Esophagus squamous epithelium (tissue), 5 donors: ENCODE measurements around the gene ELOVL6. TPM values are rescaled to one million over a fixed set of nuclear protein-coding genes. Genes with fewer than 3 reads are reported as not detected.

Source experiments
- DNase-seq: peaks from one replicate; lab custom pipeline; 2025; lab: John Stamatoyannopoulos, UW
- H3K27ac ChIP-seq, 4 donors: fragments of 200-600 bp; sonication (generic); one replicate each; pipeline ENCODE4 v1.5.1; 2016 to 2019; ENCODE audit warnings: mild to moderate bottlenecking in 1 of 4
- H3K27me3 ChIP-seq, 4 donors: fragments of 200-600 bp; sonication (generic); 1 replicate in 3 of 4; 2 replicates in 1 of 4; pipeline versions ENCODE4 v1.5.1 to v1.6.0; 2017 to 2021; ENCODE audit warnings: antibody characterized with exemption in 1 of 4
- H3K36me3 ChIP-seq, 3 donors: fragments of 200-600 bp; sonication (generic); one replicate each; pipeline ENCODE4 v1.5.1; 2016 to 2019
- H3K4me1 ChIP-seq, 3 donors: fragments of 200-600 bp; sonication (generic); one replicate each; pipeline ENCODE4 v1.5.1; 2017 to 2019
- H3K4me3 ChIP-seq, 4 donors: fragments of 200-600 bp; sonication (generic); 1 replicate in 3 of 4; 2 replicates in 1 of 4; pipeline ENCODE4 v1.5.1; 2016 to 2019; ENCODE audit warnings: mild to moderate bottlenecking in 2 of 4, moderate library complexity in 1 of 4
- H3K9me3 ChIP-seq, 3 donors: fragments of 200-600 bp; sonication (generic); one replicate each; pipeline ENCODE4 v1.5.1; 2016 to 2019
- CTCF ChIP-seq, 6 experiments: fragments of 450-650 bp in 4 of 6; fragments of 200-600 bp in 2 of 6; sonication (generic) in 2 of 6; IDR thresholded peaks; one replicate each; pipeline ENCODE4 v1.5.1; 2016 to 2019; ENCODE audit warnings: antibody characterized with exemption in 6 of 6, mild to moderate bottlenecking in 4 of 6, moderate library complexity in 4 of 6
- POLR2A ChIP-seq, 4 donors: fragments of 450-650 bp; IDR thresholded peaks; one replicate each; pipeline ENCODE4 v1.6.1; 2017; ENCODE audit warnings: antibody characterized with exemption in 4 of 4, mild to moderate bottlenecking in 4 of 4, moderate library complexity in 3 of 4
- WGBS, 2 donors: methylation state at CpG; one replicate each; pipeline ENCODE4 v1.1.5; 2018; 5-methylcytosine and 5-hydroxymethylcytosine counted together
- intact Hi-C: fragments of 100-400 bp; cut with DNase I; formaldehyde crosslinking; loops from one replicate; pipeline ENCODE4 v1.15.0; 2022
- total RNA-seq, 4 donors: library from RNA; depleted of rRNA; stranded (reverse); fragments of >200 nt; gene quantifications; one replicate each; pipeline ENCODE4 v1.1.0, GENCODE V29; 2016
- donor health status: DM: yes; HTN: yes; CAD: no.

The ELOVL6 gene
- total RNA-seq, 4 donors from 2014 or later = 13.0 to 39.5 (median 19.4) TPM

GRCh38 chr4:110216129-110216528 is 17.7 kb upstream of the ELOVL6 start:
- TF ChIP-seq CTCF (IDR thresholded peaks at IDR 0.05) (no peak), POLR2A (IDR thresholded peaks at IDR 0.05) (no peak)
- intact Hi-C loops = loop anchor here (10.0 kb wide), 1 partner anchor 161 kb away; no protein-coding TSS in a partner anchor

GRCh38 chr4:110211770-110212061 is 13.3 kb upstream of the ELOVL6 start:
- no peak for DNase-seq
- H3K4me3 ChIP-seq = no peak overlapping the region
- no peaks in the 10 kb centered on the region for H3K27me3 ChIP-seq
- no peaks in the 10 kb centered on the region for H3K36me3 ChIP-seq
- intact Hi-C loops = loop anchor here (10.0 kb wide), 1 partner anchor 157 kb away; no protein-coding TSS in a partner anchor
- 55 to 72% methylated on average over 2 of the region's 2 CpGs for WGBS, 2 donors
- peaks cover 0 to 4% (median 0%) of the 10 kb centered on the region in 3 donors for H3K4me1 ChIP-seq
- no peak for TF ChIP-seq CTCF (IDR thresholded peaks at IDR 0.05)
- no peak for TF ChIP-seq POLR2A (IDR thresholded peaks at IDR 0.05)
- no peaks in the 10 kb centered on the region for H3K9me3 ChIP-seq
- H3K27ac ChIP-seq = no peak overlapping the region

More at GRCh38 chr4:110216129-110216528, 17.7 kb upstream of the ELOVL6 start:
- Histone ChIP-seq H3K36me3 (no peaks in the 10 kb centered on the region), H3K4me3 (no peak overlapping the region), H3K4me1 (peaks cover 0 to 2% (median 0%) of the 10 kb centered on the region in 3 donors), H3K27me3 (peaks cover 0 to 5% (median 0%) of the 10 kb centered on the region in 4 donors), H3K9me3 (no peaks in the 10 kb centered on the region), H3K27ac (no peak overlapping the region)
- WGBS, 2 donors = 83 to 84% methylated on average over 6 of the region's 6 CpGs
- DNase-seq = no peak

DNA sequence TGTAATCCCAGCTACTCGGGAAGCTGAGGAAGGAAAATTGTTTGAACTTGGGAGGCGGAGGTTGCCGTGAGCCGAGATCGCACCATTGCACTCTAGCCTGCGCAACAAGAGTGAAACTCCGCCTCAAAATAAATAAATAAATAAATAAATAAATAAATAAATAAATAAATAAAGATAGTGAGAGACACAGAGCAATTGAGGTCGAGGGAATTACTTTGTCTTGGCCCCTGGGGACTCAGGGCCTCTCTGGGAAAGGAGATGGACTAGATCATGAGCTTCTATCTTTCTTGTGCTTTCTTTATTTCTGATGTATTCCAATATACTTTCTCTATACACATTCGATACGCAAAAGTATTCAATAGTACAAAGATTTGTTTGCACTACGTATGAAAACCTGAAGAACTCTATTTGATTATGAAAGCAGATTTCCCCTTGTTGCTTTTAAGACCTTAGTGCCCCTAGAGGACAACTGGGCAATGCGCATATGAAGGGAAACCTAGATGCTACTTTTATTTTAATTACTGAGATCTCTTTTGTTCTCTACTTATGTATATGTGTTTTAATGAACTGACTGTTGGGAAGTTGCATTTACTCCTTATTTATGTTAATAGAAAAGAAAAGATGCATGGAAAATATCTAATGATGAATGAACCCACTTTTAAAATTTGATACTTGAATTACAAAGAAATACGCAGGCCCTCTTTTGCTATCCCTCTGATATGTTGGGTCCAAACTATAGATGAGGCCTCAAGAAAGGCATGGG is 12.8 kb upstream of the ELOVL6 start:
- WGBS, 2 donors = 63 to 69% methylated on average over 12 to 13 of the region's 13 CpGs
- intact Hi-C loops = loop anchor here (10.0 kb wide), 1 partner anchor 156 kb away; no protein-coding TSS in a partner anchor
- Histone ChIP-seq H3K4me1 (peaks cover 0 to 4% (median 0%) of the 10 kb centered on the region in 3 donors), H3K9me3 (no peaks in the 10 kb centered on the region), H3K27ac (no peak overlapping the region), H3K27me3 (no peaks in the 10 kb centered on the region), H3K4me3 (no peak overlapping the region), H3K36me3 (no peaks in the 10 kb centered on the region)
- peak; percentile 57 to 72 (median 66) for TF ChIP-seq CTCF (IDR thresholded peaks at IDR 0.05)
- no peak for TF ChIP-seq POLR2A (IDR thresholded peaks at IDR 0.05)
- DNase-seq = no peak

- Histone ChIP-seq H3K4me1 (peaks cover 0 to 9% (median 0%) of the 10 kb centered on the region in 3 donors), H3K27ac (no peak overlapping the region), H3K36me3 (no peaks in the 10 kb centered on the region), H3K27me3 (no peaks in the 10 kb centered on the region), H3K9me3 (no peaks in the 10 kb centered on the region), H3K4me3 (no peak overlapping the region)
- TF ChIP-seq POLR2A (IDR thresholded peaks at IDR 0.05) = no peak
- TF ChIP-seq CTCF (IDR thresholded peaks at IDR 0.05) = no peak
- no peak for DNase-seq
- WGBS, 2 donors = 89 to 91% methylated on average over 6 of the region's 6 CpGs
- intact Hi-C loops = no loop called here
Measured at GRCh38 chr4:110208419-110208818, 10.0 kb upstream of the ELOVL6 start.

GRCh38 chr4:110207233-110207632 is 8.8 kb upstream of the ELOVL6 start:
- TF ChIP-seq POLR2A (IDR thresholded peaks at IDR 0.05) (no peak), CTCF (IDR thresholded peaks at IDR 0.05) (no peak)
- Histone ChIP-seq H3K9me3 (no peaks in the 10 kb centered on the region), H3K4me3 (no peak overlapping the region), H3K27me3 (no peaks in the 10 kb centered on the region), H3K36me3 (no peaks in the 10 kb centered on the region), H3K4me1 (peaks cover 0 to 9% (median 0%) of the 10 kb centered on the region in 3 donors), H3K27ac (no peak overlapping the region)
- 67 to 82% methylated on average over 1 of the region's 1 CpG for WGBS, 2 donors
- intact Hi-C loops = no loop called here
- no peak for DNase-seq
